ENCODE results near the gene CRCP.
A peak's percentile ranks its signal among the peaks of the same experiment; 100 is the strongest.
"Not testable (repeated sequence)": the region's sequence is repeated elsewhere in the genome, so short reads cannot be mapped to it uniquely, and the experiment has no call there.

The CRCP gene

GRCh38 chr7:66108410-66108809, 6.2 kb upstream of the CRCP start:
- DNase-seq = not testable (repeated sequence)

DNA sequence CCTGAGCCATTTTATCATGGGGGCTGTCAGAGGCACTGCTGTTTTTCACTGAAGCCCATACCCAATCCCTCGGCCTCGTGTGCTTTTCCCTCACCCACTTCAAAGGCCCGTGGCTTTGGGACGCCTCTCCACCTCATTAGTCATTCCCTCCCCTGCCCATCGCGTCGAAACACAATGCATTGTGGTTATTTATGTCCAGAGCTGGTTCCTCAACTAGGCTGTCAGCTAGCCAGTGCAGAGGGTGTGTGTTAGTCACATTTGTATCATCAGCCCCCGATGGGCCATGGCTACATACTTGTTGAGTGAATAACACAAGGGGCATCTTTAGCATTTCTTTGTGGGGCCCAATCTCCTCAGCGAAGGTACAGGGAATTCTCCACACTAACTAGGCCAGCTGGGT, 3.8 kb upstream of the CRCP start:
- peak; percentile 95 for DNase-seq

- DNase-seq = not testable (repeated sequence)
Observed at GRCh38 chr7:66116680-66117420, 2.2 kb downstream of the CRCP start.

- DNase-seq = no peak
Observed at GRCh38 chr7:66118603-66119002, 4.0 kb downstream of the CRCP start.

DNA sequence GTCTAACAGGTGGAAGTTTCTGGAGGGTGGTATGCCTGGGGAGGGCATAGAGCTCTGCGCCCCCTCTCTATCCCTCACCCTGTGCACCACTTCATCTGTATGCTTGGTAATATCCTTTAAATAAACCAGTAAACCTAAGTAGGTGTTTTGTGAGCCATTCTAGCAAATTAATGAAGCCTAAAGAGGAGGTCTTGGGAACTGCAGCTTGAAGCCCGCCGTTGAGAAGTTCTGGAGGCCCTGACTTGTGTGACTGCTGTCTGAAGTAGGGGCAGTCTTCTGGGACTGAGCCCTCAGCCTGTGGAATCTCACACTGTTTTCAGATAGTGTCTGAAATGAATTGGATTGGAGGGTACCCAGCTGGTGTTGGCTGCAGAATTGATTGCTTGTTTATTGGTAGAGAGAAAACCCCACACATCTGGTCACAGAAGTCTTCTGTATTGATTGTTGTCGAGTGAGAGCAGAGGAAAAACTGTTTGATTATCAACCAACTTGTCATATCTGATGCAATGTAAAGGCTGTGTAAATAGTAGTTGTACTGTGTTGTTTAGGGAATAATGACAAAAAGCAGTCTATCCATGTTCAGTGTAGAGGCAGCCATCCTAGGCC, 4.7 kb downstream of the CRCP start:
- DNase-seq = no peak

GRCh38 chr7:66123175-66123528, 8.5 kb downstream of the CRCP start:
- DNase-seq = no peak

DNA sequence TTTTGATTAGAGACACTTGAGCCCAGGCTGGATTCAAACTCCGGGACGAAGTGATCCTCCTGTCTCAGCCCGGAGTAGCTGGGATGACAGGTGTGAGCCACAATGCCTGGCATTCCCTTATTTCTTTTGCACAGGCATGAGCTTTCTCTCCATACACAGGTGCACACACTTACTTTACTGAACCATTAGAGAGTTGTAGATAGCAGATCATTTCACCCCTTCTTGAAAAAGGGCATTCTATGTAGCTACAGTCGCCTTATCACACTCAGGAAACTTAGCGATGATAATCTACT, 9.9 kb downstream of the CRCP start:
- DNase-seq = not testable (repeated sequence)

DNA sequence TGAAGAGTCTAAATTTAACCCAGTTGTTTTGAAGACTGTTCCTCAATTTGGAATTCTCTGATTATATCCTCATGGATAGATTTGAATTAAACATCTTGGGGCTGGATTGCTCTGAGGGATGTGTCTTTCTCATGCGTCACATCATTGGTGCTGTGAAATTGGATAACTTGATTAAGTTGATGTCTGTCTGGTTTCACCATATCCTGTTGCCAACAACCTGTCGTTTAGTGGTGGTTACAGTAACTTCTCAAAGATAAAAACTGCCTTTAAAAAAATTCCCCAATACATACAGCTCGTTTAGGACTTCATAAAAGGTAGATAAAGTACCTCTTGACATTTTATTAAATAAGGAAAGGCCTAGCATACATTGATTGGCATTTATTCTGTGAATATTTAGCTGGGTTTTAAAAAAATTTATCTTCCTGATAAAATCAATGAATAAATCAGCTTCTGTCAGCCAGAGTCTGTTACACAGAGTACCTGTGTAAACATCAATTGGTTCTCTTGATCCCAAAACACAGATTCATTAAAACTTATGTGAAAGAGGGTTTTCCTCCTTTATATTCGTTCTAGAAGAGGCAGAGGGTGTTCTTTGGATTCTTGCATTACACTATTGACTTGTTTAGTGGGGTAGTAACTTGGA, 10.5 kb downstream of the CRCP start:
- DNase-seq = peak; percentile 41

GRCh38 chr7:66125781-66126352, 11.2 kb downstream of the CRCP start:
- DNase-seq = not testable (repeated sequence)

- DNase-seq = not testable (repeated sequence)
Observed at GRCh38 chr7:66127172-66127571, 12.5 kb downstream of the CRCP start.

DNA sequence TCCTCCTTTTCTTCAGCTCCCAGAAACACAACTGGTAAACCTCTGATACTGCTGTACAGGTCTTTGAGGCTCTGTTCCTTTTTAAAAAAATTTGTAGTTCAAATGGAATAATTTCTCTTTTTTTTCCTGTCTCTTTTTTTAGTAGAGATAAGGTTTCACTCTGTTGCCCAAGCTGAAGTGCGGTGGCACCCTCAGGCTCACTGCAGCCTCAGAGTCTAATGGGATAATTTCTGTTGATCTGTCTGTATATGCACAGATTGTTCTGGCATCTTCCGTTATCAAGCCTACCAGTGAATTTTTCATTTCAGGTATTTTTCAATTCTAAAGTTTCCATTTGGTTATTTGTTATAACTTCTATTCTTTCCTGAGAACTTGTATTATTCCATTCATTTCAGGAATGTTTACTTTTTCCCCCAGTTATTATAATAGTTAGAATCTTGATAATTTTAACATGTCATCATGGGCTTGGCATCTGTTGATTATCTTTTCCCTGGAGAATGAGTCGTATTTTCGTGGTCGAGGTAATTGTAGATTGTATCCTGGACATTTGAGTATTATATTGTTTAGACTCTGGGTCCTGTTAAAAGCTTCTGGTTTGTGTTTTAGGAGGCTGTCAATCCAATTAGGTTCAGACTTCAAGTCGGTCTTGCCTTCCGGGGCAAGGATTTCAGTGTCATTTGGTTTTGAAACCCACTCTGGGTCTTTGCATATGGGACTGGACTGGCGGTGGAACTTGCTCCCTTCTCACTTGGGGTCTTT, 24.5 kb downstream of the CRCP start:
- DNase-seq = peak; percentile 50

GRCh38 chr7:66140924-66141323, 26.3 kb downstream of the CRCP start:
- DNase-seq = peak; percentile 79

DNA sequence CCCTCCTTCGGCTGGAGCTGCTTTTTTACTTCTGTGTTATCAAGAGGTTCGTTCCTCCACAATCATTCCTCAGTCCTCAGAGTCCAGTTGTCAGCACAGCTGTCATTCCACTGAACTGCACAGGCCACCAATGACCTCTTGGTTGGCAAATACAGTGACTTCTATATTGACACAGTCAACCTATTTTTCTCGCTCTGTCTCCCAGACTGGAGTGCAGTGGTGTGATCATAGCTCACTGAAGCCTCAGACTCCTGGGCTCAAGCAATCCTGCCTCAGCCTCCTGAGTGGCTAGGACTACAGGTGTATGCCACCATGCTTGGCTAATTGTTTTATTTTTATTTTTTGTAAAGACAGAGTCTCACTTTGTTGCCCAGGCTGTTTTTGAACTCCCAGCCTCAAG, 27.7 kb downstream of the CRCP start:
- no peak for DNase-seq

- DNase-seq = no peak
Observed at GRCh38 chr7:66142996-66143395, 28.3 kb downstream of the CRCP start.

DNA sequence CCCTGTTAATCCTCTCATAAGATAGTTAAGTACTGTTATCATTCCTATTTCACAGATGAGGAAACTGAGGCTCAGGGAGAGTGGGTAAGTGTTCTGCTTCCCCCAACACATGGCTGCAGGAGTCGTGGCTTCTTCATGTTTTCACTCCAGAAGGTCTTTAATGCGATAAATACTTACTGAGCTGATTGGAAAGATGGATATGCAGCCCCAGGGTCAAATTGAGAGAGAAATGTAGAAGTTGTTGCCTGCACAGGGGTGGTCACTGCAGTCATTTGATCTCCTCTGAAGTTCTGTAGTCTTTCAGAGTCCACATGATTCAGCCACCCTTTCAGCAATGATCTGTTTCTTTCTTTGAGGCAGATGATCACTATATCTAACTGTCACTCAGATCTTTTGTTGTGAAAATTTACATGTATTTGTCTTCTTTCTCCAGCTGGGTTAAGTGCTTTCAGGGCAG, 29.3 kb downstream of the CRCP start:
- DNase-seq = no peak

GRCh38 chr7:66145400-66146104, 30.9 kb downstream of the CRCP start:
- DNase-seq = peak; percentile 29

GRCh38 chr7:66146701-66147100, 32.1 kb downstream of the CRCP start:
- peak; percentile 71 for DNase-seq

- not testable (repeated sequence) for DNase-seq
Observed at GRCh38 chr7:66147657-66148056, 33.0 kb downstream of the CRCP start.

DNA sequence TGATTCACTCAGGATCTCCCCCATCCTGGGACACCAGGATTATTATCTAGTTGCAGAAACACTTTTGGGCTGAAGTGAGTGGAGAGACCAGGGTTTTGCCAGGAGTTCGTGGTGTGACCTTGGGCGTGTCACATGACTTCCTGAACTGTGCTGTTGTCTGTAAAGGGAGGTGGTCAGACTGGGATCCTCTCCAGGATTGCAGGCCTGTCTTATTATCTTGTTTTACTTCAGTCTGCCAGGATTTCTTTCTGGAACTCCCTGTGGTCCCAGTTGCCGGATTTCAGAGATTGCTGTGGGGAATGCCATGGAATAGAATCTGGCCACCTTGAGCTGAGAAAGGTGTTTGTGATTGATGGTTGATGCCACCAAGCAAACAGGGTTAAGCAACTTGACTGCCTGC, 35.8 kb downstream of the CRCP start:
- DNase-seq = peak; percentile 61

DNA sequence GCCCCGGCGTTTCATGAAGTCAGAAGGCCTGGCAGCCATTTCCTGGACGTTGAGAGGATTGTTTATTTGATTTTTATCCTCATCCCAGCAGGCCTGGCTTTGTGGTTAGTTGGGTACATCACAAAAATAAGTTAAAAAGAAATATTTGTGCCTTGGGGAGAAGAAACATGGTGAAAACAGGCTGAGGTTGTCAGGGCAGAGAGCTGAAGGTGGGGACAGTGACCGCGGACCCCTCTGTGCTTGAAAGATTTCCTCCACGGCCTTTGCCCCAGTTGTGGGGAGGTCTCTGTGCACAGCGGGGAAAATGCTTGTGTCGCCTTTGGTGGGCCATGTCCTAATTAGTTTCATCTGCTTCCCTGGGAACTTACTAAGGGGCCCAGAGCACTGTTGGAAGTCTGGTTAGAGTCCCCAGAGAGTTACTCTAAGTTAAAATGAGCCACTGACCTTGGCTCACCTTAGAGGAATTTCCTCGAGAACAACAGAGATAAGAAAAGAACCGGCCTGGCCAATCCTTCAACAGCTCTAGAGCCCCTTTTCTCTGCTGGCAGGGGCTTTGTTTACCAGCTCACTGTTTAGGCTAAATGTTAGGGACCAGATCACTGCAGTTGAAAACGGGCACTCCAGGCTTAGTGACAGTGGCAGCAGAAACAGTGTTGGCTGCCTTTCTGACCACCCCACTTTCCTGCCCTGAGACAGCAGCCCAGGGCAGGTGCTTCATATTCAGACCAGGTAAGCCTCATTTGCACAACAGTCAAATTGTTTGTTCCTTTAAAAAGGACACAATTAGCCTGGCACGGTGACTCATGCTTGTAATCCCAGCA, 37.9 kb downstream of the CRCP start:
- peak; percentile 80 for DNase-seq

- no peak for DNase-seq
Observed at GRCh38 chr7:66153691-66154090, 39.0 kb downstream of the CRCP start.
